ENCODE results near the gene UCHL5.
A peak's percentile ranks its signal among the peaks of the same experiment; 100 is the strongest.

UCHL5 gene

GRCh38 chr1:193059282-193060114, at the start of gene UCHL5, which contains the start of gene RO60:
TSS of gene UCHL5 (minus strand) at chr1:193059360. CDS start at chr1:193059260, 100 bp downstream.
TSS of gene RO60 (plus strand) at chr1:193059612. CDS start at chr1:193069055, 9,443 bp downstream.
- Histone ChIP-seq H3K9me3 (ENCODE audit: control insufficient read depth, insufficient read depth, low read length) (no peaks in the 10 kb centered on the region), H3K27ac (ENCODE audit: low read depth, low read length) (peak within 1 kb of the TSS; percentile 97), H3K4me1 (ENCODE audit: control insufficient read depth, insufficient read depth, low read length) (peaks cover 9% of the 10 kb centered on the region; the same call in 1 of the 2 replicates), H3K27me3 (ENCODE audit: control insufficient read depth, insufficient read depth, low read length) (no peaks in the 10 kb centered on the region), H3K9ac (ENCODE audit: low read depth, low read length) (peak within 1 kb of the TSS; percentile 95), H3K4me3 (ENCODE audit: low read depth, low read length) (peak within 1 kb of the TSS; percentile 98), H3K36me3 (ENCODE audit: control insufficient read depth, insufficient read depth, low read length) (no peaks in the 10 kb centered on the region)

GRCh38 chr1:193108471-193108870, 49.3 kb upstream of the UCHL5 start:
- H3K9ac ChIP-seq (ENCODE audit: low read depth, low read length): no peak overlapping the region
- no peaks in the 10 kb centered on the region for H3K36me3 ChIP-seq (ENCODE audit: control insufficient read depth, insufficient read depth, low read length)
- peaks cover 11% of the 10 kb centered on the region for H3K27me3 ChIP-seq (ENCODE audit: control insufficient read depth, insufficient read depth, low read length)
- H3K4me1 ChIP-seq (ENCODE audit: control insufficient read depth, insufficient read depth, low read length): peaks cover 29% of the 10 kb centered on the region
- no peaks in the 10 kb centered on the region for H3K9me3 ChIP-seq (ENCODE audit: control insufficient read depth, insufficient read depth, low read length)
- H3K4me3 ChIP-seq (ENCODE audit: low read depth, low read length): no peak overlapping the region
- H3K27ac ChIP-seq (ENCODE audit: low read depth, low read length): no peak overlapping the region

GRCh38 chr1:193105821-193106177, 46.6 kb upstream of the UCHL5 start:
- H3K27me3 ChIP-seq (ENCODE audit: control insufficient read depth, insufficient read depth, low read length): peaks cover 17% of the 10 kb centered on the region
- peak overlapping the region; percentile 70 for H3K27ac ChIP-seq (ENCODE audit: low read depth, low read length)
- H3K9ac ChIP-seq (ENCODE audit: low read depth, low read length): peak overlapping the region; percentile 47
- H3K36me3 ChIP-seq (ENCODE audit: control insufficient read depth, insufficient read depth, low read length): no peaks in the 10 kb centered on the region
- H3K4me1 ChIP-seq (ENCODE audit: control insufficient read depth, insufficient read depth, low read length): peaks cover 12% of the 10 kb centered on the region; the same call in 1 of the 2 replicates
- H3K4me3 ChIP-seq (ENCODE audit: low read depth, low read length): peak overlapping the region; percentile 77
- H3K9me3 ChIP-seq (ENCODE audit: control insufficient read depth, insufficient read depth, low read length): no peaks in the 10 kb centered on the region

- Histone ChIP-seq H3K36me3 (ENCODE audit: control insufficient read depth, insufficient read depth, low read length) (no peaks in the 10 kb centered on the region), H3K9ac (ENCODE audit: low read depth, low read length) (peak within 1 kb of the TSS; percentile 47), H3K27me3 (ENCODE audit: control insufficient read depth, insufficient read depth, low read length) (peaks cover 17% of the 10 kb centered on the region), H3K4me1 (ENCODE audit: control insufficient read depth, insufficient read depth, low read length) (peaks cover 12% of the 10 kb centered on the region; the same call in 1 of the 2 replicates), H3K27ac (ENCODE audit: low read depth, low read length) (peak within 1 kb of the TSS; percentile 70), H3K4me3 (ENCODE audit: low read depth, low read length) (peak within 1 kb of the TSS; percentile 77), H3K9me3 (ENCODE audit: control insufficient read depth, insufficient read depth, low read length) (no peaks in the 10 kb centered on the region)
Observed at GRCh38 chr1:193104907-193105820, 46.0 kb upstream of the UCHL5 start, which contains the start of gene GLRX2. TSS of gene GLRX2 (minus strand) at chr1:193105414. CDS start at chr1:193105382, 32 bp downstream.

GRCh38 chr1:193104502-193104906, 45.3 kb upstream of the UCHL5 start:
- Histone ChIP-seq H3K36me3 (ENCODE audit: control insufficient read depth, insufficient read depth, low read length) (0 out of 2 replicates have a peak, but pooled peaks cover 5% of the 10 kb centered on the region), H3K9ac (ENCODE audit: low read depth, low read length) (peak overlapping the region; percentile 45; the same call in 1 of the 2 replicates), H3K4me1 (ENCODE audit: control insufficient read depth, insufficient read depth, low read length) (peaks cover 12% of the 10 kb centered on the region; the same call in 1 of the 2 replicates), H3K9me3 (ENCODE audit: control insufficient read depth, insufficient read depth, low read length) (no peaks in the 10 kb centered on the region), H3K27ac (ENCODE audit: low read depth, low read length) (peak overlapping the region; percentile 70), H3K27me3 (ENCODE audit: control insufficient read depth, insufficient read depth, low read length) (peaks cover 17% of the 10 kb centered on the region), H3K4me3 (ENCODE audit: low read depth, low read length) (peak overlapping the region; percentile 77)

GRCh38 chr1:193103759-193104501, 44.8 kb upstream of the UCHL5 start:
- peaks cover 12% of the 10 kb centered on the region; the same call in 1 of the 2 replicates for H3K4me1 ChIP-seq (ENCODE audit: control insufficient read depth, insufficient read depth, low read length)
- H3K9me3 ChIP-seq (ENCODE audit: control insufficient read depth, insufficient read depth, low read length): no peaks in the 10 kb centered on the region
- 0 out of 2 replicates have a peak, but pooled peaks cover 10% of the 10 kb centered on the region for H3K36me3 ChIP-seq (ENCODE audit: control insufficient read depth, insufficient read depth, low read length)
- peak overlapping the region; percentile 77 for H3K4me3 ChIP-seq (ENCODE audit: low read depth, low read length)
- H3K27ac ChIP-seq (ENCODE audit: low read depth, low read length): peak overlapping the region; percentile 70
- H3K27me3 ChIP-seq (ENCODE audit: control insufficient read depth, insufficient read depth, low read length): peaks cover 17% of the 10 kb centered on the region
- no peak overlapping the region for H3K9ac ChIP-seq (ENCODE audit: low read depth, low read length)

GRCh38 chr1:193102662-193103061, 43.5 kb upstream of the UCHL5 start:
- no peaks in the 10 kb centered on the region for H3K9me3 ChIP-seq (ENCODE audit: control insufficient read depth, insufficient read depth, low read length)
- H3K9ac ChIP-seq (ENCODE audit: low read depth, low read length): no peak overlapping the region
- peaks cover 17% of the 10 kb centered on the region for H3K27me3 ChIP-seq (ENCODE audit: control insufficient read depth, insufficient read depth, low read length)
- H3K4me3 ChIP-seq (ENCODE audit: low read depth, low read length): no peak overlapping the region
- H3K36me3 ChIP-seq (ENCODE audit: control insufficient read depth, insufficient read depth, low read length): peaks cover 13% of the 10 kb centered on the region; the same call in 1 of the 2 replicates
- H3K4me1 ChIP-seq (ENCODE audit: control insufficient read depth, insufficient read depth, low read length): peaks cover 12% of the 10 kb centered on the region; the same call in 1 of the 2 replicates
- H3K27ac ChIP-seq (ENCODE audit: low read depth, low read length): no peak overlapping the region

- Histone ChIP-seq H3K4me3 (ENCODE audit: low read depth, low read length) (no peak overlapping the region), H3K27ac (ENCODE audit: low read depth, low read length) (no peak overlapping the region), H3K9me3 (ENCODE audit: control insufficient read depth, insufficient read depth, low read length) (no peaks in the 10 kb centered on the region), H3K9ac (ENCODE audit: low read depth, low read length) (no peak overlapping the region), H3K36me3 (ENCODE audit: control insufficient read depth, insufficient read depth, low read length) (peaks cover 18% of the 10 kb centered on the region; the same call in 1 of the 2 replicates), H3K4me1 (ENCODE audit: control insufficient read depth, insufficient read depth, low read length) (no peaks in the 10 kb centered on the region), H3K27me3 (ENCODE audit: control insufficient read depth, insufficient read depth, low read length) (no peaks in the 10 kb centered on the region)
Observed at GRCh38 chr1:193094112-193094511, 35.0 kb upstream of the UCHL5 start.

GRCh38 chr1:193090865-193091264, 31.7 kb upstream of the UCHL5 start:
- Histone ChIP-seq H3K4me1 (ENCODE audit: control insufficient read depth, insufficient read depth, low read length) (no peaks in the 10 kb centered on the region), H3K27ac (ENCODE audit: low read depth, low read length) (no peak overlapping the region), H3K9ac (ENCODE audit: low read depth, low read length) (no peak overlapping the region), H3K27me3 (ENCODE audit: control insufficient read depth, insufficient read depth, low read length) (no peaks in the 10 kb centered on the region), H3K36me3 (ENCODE audit: control insufficient read depth, insufficient read depth, low read length) (peaks cover 13% of the 10 kb centered on the region), H3K4me3 (ENCODE audit: low read depth, low read length) (no peak overlapping the region), H3K9me3 (ENCODE audit: control insufficient read depth, insufficient read depth, low read length) (no peaks in the 10 kb centered on the region)

GRCh38 chr1:193087893-193088292, 28.7 kb upstream of the UCHL5 start:
- peaks cover 42% of the 10 kb centered on the region for H3K36me3 ChIP-seq (ENCODE audit: control insufficient read depth, insufficient read depth, low read length)
- no peak overlapping the region for H3K9ac ChIP-seq (ENCODE audit: low read depth, low read length)
- no peaks in the 10 kb centered on the region for H3K4me1 ChIP-seq (ENCODE audit: control insufficient read depth, insufficient read depth, low read length)
- no peak overlapping the region for H3K4me3 ChIP-seq (ENCODE audit: low read depth, low read length)
- H3K9me3 ChIP-seq (ENCODE audit: control insufficient read depth, insufficient read depth, low read length): no peaks in the 10 kb centered on the region
- H3K27me3 ChIP-seq (ENCODE audit: control insufficient read depth, insufficient read depth, low read length): no peaks in the 10 kb centered on the region
- H3K27ac ChIP-seq (ENCODE audit: low read depth, low read length): no peak overlapping the region

Data from HUES48 (cell line).